Activated CD4-positive, CD25-positive, alpha-beta regulatory T cell treated with anti-CD3 and anti-CD28 coated beads, Interleukin-2, amount 50 U/mL, for 72 hours (primary cell): ENCODE results near the gene JSRP1.

Source experiments
- DNase-seq: peaks from one replicate; pipeline ENCODE4 v3.0.0; 2021

Gene JSRP1

DNA sequence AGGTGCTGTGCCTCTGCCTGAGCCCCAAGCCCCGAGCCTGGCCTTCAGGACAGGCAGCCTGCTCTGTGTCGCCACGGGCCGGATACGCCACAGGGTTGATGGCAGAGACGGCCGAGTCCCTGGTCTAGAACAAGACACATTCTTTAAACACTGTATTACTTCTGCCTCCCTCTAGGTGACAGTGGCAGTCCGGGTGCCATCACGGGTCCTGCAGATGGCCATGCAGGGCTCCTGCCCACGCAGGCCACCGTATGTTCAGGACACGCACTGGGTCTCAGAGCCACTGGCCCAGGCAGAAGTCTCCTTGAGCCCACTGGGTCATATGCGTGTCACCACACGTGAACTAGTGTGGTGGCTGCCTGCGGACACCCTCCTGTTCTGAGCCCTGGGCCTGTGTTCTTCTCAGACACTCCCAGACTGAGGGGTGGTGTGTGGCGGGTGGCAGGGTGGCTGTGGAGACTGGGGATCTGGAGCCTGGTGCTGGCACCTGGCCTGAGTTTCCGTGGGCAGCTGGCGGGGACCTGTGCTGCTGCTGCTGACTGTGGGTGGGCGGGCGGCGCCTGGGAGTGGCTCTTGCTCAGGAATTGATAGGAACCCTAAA, 24.5 kb downstream of the JSRP1 start:
- DNase-seq = no peak

DNA sequence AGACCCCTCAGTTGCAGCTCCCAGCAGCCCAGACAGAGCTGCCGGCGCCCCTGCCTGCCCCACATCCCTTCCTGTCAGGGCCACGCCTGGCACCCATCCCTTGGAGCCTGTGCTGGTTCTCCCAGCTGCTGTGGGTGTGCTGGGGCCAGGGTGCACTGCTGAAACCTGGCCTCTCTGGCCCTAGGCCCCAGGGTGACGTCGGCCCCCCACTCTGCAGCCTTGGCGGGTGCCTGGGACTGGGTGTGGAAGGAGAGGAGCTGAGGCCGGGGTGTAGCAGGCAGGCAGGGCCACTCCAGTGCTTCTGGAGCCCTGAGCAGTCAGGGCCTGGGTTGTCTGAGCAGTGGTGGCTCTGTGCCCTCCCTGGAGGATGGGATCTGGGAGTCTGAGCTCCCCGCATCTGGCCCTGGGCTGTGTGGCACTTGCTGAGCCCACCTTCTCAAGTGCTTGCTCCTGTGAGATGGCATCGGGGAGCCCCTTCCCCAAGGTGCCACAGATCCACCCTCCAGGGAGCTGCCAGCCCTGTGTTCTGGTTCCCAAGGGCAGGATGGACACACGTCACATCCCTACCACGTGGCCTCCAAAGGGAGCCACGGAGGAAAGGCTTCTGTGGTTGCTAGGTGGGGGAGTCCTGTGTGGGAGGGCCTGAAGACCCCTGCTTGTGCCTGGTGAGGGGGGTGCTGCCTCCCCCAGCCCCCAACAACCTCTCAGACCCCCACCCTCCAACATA, 25.2 kb downstream of the JSRP1 start:
- DNase-seq = no peak

DNA sequence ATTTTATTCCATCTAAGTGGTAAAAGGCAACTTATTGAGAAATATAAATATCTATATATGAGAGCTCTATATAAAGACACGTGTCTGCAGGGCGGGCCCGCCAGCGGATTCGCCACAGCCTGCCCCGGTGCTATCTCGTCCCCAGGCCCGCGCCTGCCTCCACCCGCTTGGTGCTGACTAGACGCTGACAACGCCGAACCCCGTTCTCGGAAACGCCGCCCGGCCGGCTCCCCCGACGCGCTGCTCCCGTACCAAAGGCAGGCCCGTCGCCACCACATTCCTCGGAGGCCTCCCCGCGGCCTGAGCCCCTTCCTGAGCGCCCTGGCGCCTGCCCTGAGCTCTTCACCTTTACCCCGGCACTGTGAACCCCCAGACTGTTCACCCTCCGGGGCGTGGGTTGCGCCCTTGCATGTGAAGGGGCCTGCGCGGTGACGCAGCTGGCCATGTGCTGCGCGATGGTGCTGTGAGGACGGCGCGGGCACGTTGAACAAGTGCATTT, 26.1 kb downstream of the JSRP1 start:
- no peak for DNase-seq

DNA sequence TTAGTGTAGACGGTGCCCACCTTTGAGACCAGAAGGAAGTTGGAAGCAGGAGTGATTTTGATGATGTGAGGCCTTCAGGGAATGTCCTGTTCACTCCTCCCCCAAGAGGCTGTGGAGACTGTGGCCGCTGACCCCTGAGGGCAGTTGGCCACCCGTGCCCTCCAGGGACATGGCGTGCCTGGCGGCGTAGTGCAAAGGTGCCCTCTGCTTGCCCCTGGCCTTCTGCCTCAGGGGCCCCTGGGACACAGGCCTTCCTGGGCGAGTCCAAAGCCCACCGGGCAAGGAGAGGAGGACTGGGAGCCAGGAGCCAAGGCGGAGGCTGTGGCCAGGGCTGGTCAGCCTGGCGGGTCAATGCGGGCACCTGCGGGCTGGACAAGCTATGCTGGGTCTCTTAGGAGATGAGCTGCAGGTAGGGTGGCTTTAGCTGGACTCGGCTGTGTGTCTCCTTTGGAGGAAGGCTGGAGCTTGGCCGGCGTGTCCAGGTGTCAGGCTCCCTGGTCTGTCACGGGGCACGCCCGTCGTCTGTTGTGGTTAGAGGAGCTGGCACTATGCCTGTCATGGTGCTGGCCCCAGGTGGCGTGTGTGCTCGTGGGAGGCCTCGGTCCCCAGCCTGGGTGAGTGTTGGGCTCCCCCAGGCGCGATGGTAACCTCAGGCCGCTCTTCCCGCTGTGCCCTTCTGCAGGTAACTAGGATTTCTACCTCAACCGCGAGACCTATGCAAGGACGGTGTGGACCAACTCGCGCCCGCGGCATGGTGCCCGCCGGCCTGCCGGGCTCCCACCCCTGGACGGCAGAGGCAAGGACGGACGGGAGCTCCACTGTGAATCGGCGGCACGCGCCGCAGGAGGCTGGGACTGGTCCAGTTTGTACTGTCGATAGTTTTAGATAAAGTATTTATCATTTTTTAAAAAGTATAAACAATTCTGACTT, 26.8 kb downstream of the JSRP1 start:
- DNase-seq = no peak

DNA sequence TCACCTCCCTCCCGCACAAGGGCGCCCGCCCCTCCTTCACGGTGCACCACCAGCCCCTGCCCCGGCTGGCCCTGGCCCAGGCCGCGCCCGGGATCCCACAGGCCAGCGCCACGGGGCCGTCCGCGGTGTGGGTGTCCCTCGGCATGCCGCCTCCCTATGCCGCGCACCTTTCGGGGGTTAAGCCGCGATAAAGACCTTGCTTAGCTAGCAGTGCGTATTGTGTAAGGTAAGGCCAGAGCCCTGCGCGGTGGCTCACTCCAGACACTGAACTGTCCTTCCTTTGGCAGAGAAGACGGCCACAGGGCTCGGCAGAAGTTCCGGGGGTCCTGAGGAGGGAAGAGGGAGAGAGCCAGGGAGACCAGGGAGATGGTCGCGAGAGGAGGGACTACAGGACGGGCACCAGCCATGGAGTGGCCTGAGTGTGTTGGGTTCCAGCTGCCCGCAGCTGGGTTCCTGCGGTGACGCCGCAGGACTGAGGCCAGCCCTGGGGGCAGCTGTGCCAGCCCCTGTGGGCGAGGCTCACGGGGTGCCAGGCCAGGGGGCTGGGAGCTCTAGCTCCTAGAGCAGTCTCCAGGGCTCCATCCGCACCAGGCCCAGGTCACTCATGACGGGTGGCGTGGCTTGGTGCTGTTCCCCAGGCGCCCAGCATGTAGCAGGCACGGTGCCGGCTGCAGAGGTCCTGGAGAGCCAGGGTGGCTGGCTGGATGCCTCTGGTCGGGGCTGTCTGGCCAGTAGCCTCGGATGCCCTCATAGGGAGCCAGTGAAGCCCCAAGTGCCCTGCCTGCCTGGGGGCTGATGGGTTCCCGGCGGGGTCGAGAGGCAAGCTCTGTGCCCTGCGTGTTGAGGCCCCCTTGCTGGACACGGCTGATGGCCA, 27.8 kb downstream of the JSRP1 start:
- DNase-seq = no peak

- DNase-seq = no peak
Observed at GRCh38 chr19:2227415-2228156, 28.6 kb downstream of the JSRP1 start.

DNA sequence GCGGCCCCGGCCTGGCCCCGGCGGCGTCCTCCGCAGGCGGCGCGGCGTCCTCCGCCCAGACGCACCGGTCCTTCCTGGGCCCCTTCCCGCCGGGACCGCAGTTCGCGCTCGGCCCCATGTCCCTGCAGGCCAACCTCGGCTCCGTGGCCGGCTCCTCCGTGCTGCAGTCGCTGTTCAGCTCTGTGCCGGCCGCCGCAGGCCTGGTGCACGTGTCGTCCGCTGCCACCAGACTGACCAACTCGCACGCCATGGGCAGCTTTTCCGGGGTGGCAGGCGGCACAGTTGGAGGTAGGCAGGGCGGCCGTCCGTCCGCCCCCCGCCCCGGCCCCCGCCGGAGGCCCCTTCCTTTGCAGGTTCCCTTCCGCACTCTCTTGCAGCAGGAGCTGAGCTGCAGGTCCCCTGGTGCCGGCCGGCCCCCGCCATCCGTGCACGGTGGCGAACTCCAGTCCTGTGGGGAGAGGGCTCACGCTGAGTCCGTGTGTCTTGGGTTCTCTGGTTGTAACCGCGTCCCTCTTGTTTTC, 29.3 kb downstream of the JSRP1 start:
- no peak for DNase-seq

GRCh38 chr19:2226051-2226839, 30.0 kb downstream of the JSRP1 start:
- DNase-seq = no peak

- DNase-seq = no peak
Observed at GRCh38 chr19:2225415-2226050, 30.7 kb downstream of the JSRP1 start.

GRCh38 chr19:2224754-2225349, 31.4 kb downstream of the JSRP1 start:
- DNase-seq = no peak

DNA sequence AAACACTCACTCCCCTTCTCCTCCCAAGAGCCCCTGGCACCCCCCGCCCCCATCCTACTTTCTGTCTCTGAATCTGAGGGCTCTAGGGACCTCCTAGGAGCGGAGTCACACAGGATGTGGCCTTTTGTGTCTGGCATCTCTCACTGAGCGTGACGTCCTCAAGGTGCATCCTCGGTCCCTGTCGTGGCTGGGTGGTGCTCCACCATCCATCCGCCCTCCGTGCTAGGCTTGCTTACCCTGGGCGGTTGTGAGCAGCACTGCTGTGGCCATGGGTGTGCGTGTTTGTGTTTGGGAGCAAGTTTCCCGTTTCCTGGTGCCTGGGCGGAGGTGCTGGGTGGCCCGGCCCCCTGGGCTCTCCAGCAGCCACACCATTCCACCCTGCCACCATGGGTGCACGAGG, 32.3 kb downstream of the JSRP1 start:
- DNase-seq = no peak

GRCh38 chr19:2223391-2223790, 32.8 kb downstream of the JSRP1 start:
- no peak for DNase-seq

- no peak for DNase-seq
Observed at GRCh38 chr19:2221918-2222317, 34.3 kb downstream of the JSRP1 start.

GRCh38 chr19:2221250-2221831, 34.9 kb downstream of the JSRP1 start:
- no peak for DNase-seq

DNA sequence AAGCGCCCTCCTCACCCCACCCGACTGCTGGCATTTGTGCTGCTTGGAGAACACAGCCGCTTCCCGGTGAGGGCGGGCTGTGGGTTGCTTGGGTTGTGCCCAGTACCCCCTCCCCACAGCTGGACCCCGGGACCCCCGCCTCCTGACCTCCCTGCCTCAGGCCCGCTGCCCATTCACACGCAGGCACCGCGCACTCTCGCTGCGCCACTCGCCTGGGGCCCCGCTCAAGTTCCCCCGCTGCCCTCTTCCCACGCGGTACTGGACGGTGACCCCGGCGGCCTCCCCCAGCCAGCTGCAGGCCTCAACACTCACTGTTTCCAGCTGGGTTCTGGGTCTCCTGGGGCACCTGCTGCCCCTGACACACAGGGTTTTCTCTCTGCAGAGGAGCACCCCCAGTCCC, 36.5 kb downstream of the JSRP1 start:
- no peak for DNase-seq

DNA sequence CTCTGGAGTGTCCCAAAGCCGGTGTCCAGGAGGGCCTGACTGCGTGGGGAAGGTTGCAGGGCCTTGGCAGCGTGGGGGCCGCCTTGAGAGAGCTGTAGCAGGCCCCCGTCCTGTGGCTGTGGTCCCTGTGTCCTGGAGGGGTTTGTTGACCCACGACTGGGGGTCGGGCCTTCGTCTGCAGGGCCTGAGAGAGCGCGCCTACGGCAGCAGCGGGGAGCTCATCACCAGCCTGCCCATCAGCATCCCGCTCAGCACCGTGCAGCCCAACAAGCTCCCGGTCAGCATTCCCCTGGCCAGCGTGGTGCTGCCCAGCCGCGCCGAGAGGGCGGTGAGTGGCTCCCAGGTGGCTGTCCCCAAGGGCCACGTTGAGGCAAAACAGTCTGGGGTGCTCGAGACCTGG, 38.6 kb downstream of the JSRP1 start:
- DNase-seq = no peak

DNA sequence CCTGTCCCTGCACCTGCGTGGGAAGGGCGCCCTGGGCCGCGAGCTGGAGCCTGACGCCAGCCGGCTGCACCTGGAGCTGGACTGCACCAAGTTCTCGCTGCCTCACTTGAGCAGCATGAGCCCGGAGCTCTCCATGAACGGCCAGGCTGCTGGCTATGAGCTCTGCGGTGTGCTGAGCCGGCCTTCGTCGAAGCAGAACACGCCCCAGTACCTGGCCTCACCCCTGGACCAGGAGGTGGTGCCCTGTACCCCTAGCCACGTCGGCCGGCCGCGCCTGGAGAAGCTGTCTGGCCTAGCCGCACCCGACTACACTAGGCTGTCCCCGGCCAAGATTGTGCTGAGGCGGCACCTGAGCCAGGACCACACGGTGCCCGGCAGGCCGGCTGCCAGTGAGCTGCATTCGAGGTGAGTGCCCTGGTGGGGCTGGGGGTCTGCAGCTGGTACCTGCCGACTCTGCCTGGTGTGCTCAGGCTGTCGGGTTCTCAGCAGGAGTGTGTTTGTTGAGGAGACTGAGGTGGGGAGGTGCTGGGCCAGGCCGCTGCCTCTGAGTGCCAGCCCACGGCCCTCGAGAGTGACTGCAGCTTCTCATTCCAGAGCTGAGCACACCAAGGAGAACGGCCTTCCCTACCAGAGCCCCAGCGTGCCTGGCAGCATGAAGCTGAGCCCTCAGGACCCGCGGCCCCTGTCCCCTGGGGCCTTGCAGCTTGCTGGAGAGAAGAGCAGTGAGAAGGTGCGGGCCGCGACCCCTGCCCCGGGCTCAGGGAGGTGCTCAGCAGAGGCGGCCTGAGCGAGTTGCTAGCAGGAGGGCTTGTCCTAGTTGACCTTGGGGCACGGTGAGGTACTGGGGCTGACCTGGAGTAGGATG, 39.6 kb downstream of the JSRP1 start:
- DNase-seq = no peak

- DNase-seq = no peak
Observed at GRCh38 chr19:2215281-2215751, 40.9 kb downstream of the JSRP1 start.
